Left colon (tissue), 2 donors: Measurements from ENCODE around the gene INSC. TPM values are rescaled to one million over a fixed set of nuclear protein-coding genes. Genes with fewer than 3 reads are reported as not detected.

Source experiments
- total RNA-seq, 2 donors: library from RNA; stranded (reverse); fragmentation: NEBNext Ultra II Directional; extraction: Animal tissue kit (Norgen Biotek cat#: 25700); gene quantifications; one replicate each; pipeline ENCODE4 v1.2.1, GENCODE V29; 2021
- donor health status: DM: no; HTN: no; CAD: no.
- donor health status: DM: yes; HTN: yes; CAD: no.

INSC gene
- total RNA-seq, 2 donors from 2014 or later, result 2.2 to 2.6 TPM

Other genes with a start within 250 kb of the INSC start
- gene CYP2R1, start 222.7 kb upstream of the INSC start, total RNA-seq, result 10 to 100 TPM; 19.1 to 21.8 TPM
- not detected for gene CALCA, start 142.6 kb upstream of the INSC start, total RNA-seq
- gene CALCB, start 41.3 kb upstream of the INSC start, total RNA-seq, result under 1 TPM in 1 of 2 donors, not detected in 1; 0.21 TPM